ENCODE data around the gene ITGA11. TPM values are rescaled to one million over a fixed set of nuclear protein-coding genes. Genes with fewer than 3 reads are reported as not detected.

ITGA11 gene
- total RNA-seq, 1 donor from 2014 or later, result 193 TPM

GRCh38 chr15:68441045-68441743 lies 9.2 kb upstream of the ITGA11 start:
- Histone ChIP-seq H4K20me1 (ENCODE audit: insufficient read depth, low read length) (no peaks in the 10 kb centered on the region), H3K79me2 (ENCODE audit: insufficient read depth, low read length) (no peaks in the 10 kb centered on the region), H3K4me3 (ENCODE audit: insufficient read depth, low read depth, low read length) (no peak overlapping the region), H3K27me3 (ENCODE audit: insufficient read depth, low read length) (peaks cover 18% of the 10 kb centered on the region), H3K4me1 (ENCODE audit: insufficient read depth, low read length) (peaks cover 7% of the 10 kb centered on the region), H3K36me3 (ENCODE audit: insufficient read depth, low read length) (no peaks in the 10 kb centered on the region), H2AFZ (ENCODE audit: low read depth, low read length) (no peak overlapping the region), H3K4me2 (ENCODE audit: low read length) (no peak overlapping the region), H3K9me3 (ENCODE audit: insufficient read depth, low read depth, low read length) (peaks cover 5% of the 10 kb centered on the region), H3K9ac (ENCODE audit: low read length) (no peak overlapping the region), H3K27ac (ENCODE audit: low read depth, low read length) (no peak overlapping the region)
- Mint-ChIP-seq H3K9me3 (ENCODE audit: unreplicated experiment) (no peaks in the 10 kb centered on the region), H3K4me1 (ENCODE audit: low read depth, unreplicated experiment) (peaks cover 24% of the 10 kb centered on the region), H3K27ac (ENCODE audit: unreplicated experiment) (no peak overlapping the region), H3K36me3 (ENCODE audit: low read depth, unreplicated experiment) (no peaks in the 10 kb centered on the region), H3K4me3 (ENCODE audit: unreplicated experiment) (no peak overlapping the region), H3K27me3 (ENCODE audit: low read depth, unreplicated experiment) (peaks cover 18% of the 10 kb centered on the region)
- no peak for FAIRE-seq
- DNase-seq (ENCODE audit: low read depth), result peak; percentile 47
- TF ChIP-seq EZH2 (IDR thresholded peaks at IDR 0.05; ENCODE audit: insufficient read depth, low read length) (no peak), CTCF (IDR thresholded peaks at IDR 0.05; ENCODE audit: insufficient read depth, low read depth, low read length) (no peak)

- Mint-ChIP-seq H3K27ac (ENCODE audit: unreplicated experiment) (no peak overlapping the region), H3K27me3 (ENCODE audit: low read depth, unreplicated experiment) (peaks cover 24% of the 10 kb centered on the region), H3K4me3 (ENCODE audit: unreplicated experiment) (no peak overlapping the region), H3K36me3 (ENCODE audit: low read depth, unreplicated experiment) (no peaks in the 10 kb centered on the region), H3K4me1 (ENCODE audit: low read depth, unreplicated experiment) (peaks cover 24% of the 10 kb centered on the region), H3K9me3 (ENCODE audit: unreplicated experiment) (no peaks in the 10 kb centered on the region)
- no peak overlapping the region for H2AFZ ChIP-seq (ENCODE audit: low read depth, low read length)
- no peak overlapping the region for H3K4me3 ChIP-seq (ENCODE audit: insufficient read depth, low read depth, low read length)
- peaks cover 20% of the 10 kb centered on the region for H3K27me3 ChIP-seq (ENCODE audit: insufficient read depth, low read length)
- TF ChIP-seq EZH2 (IDR thresholded peaks at IDR 0.05; ENCODE audit: insufficient read depth, low read length), result no peak
- TF ChIP-seq CTCF (IDR thresholded peaks at IDR 0.05; ENCODE audit: insufficient read depth, low read depth, low read length), result no peak
- no peak for DNase-seq (ENCODE audit: low read depth)
- H4K20me1 ChIP-seq (ENCODE audit: insufficient read depth, low read length), result no peaks in the 10 kb centered on the region
- H3K9me3 ChIP-seq (ENCODE audit: insufficient read depth, low read depth, low read length), result peaks cover 5% of the 10 kb centered on the region
- H3K4me2 ChIP-seq (ENCODE audit: low read length), result no peak overlapping the region
- no peak overlapping the region for H3K9ac ChIP-seq (ENCODE audit: low read length)
- no peak overlapping the region for H3K27ac ChIP-seq (ENCODE audit: low read depth, low read length)
- H3K36me3 ChIP-seq (ENCODE audit: insufficient read depth, low read length), result no peaks in the 10 kb centered on the region
- peaks cover 7% of the 10 kb centered on the region for H3K4me1 ChIP-seq (ENCODE audit: insufficient read depth, low read length)
- no peaks in the 10 kb centered on the region for H3K79me2 ChIP-seq (ENCODE audit: insufficient read depth, low read length)
- no peak for FAIRE-seq
Measured at GRCh38 chr15:68440136-68440535, 8.2 kb upstream of the ITGA11 start.

GRCh38 chr15:68439506-68439905 lies 7.5 kb upstream of the ITGA11 start:
- H3K4me3 Mint-ChIP-seq (ENCODE audit: unreplicated experiment), result no peak overlapping the region
- Histone ChIP-seq H3K4me3 (ENCODE audit: insufficient read depth, low read depth, low read length) (no peak overlapping the region), H3K79me2 (ENCODE audit: insufficient read depth, low read length) (no peaks in the 10 kb centered on the region), H3K9me3 (ENCODE audit: insufficient read depth, low read depth, low read length) (peaks cover 5% of the 10 kb centered on the region), H3K27ac (ENCODE audit: low read depth, low read length) (no peak overlapping the region), H3K4me1 (ENCODE audit: insufficient read depth, low read length) (peaks cover 7% of the 10 kb centered on the region), H3K36me3 (ENCODE audit: insufficient read depth, low read length) (no peaks in the 10 kb centered on the region), H3K27me3 (ENCODE audit: insufficient read depth, low read length) (peaks cover 20% of the 10 kb centered on the region), H2AFZ (ENCODE audit: low read depth, low read length) (no peak overlapping the region), H3K9ac (ENCODE audit: low read length) (no peak overlapping the region), H4K20me1 (ENCODE audit: insufficient read depth, low read length) (no peaks in the 10 kb centered on the region), H3K4me2 (ENCODE audit: low read length) (no peak overlapping the region)
- TF ChIP-seq EZH2 (IDR thresholded peaks at IDR 0.05; ENCODE audit: insufficient read depth, low read length), result no peak
- TF ChIP-seq CTCF (IDR thresholded peaks at IDR 0.05; ENCODE audit: insufficient read depth, low read depth, low read length), result no peak
- H3K36me3 Mint-ChIP-seq (ENCODE audit: low read depth, unreplicated experiment), result no peaks in the 10 kb centered on the region
- peaks cover 24% of the 10 kb centered on the region for H3K4me1 Mint-ChIP-seq (ENCODE audit: low read depth, unreplicated experiment)
- FAIRE-seq (no peak), DNase-seq (ENCODE audit: low read depth) (no peak)
- H3K27ac Mint-ChIP-seq (ENCODE audit: unreplicated experiment), result no peak overlapping the region
- no peaks in the 10 kb centered on the region for H3K9me3 Mint-ChIP-seq (ENCODE audit: unreplicated experiment)
- peaks cover 27% of the 10 kb centered on the region for H3K27me3 Mint-ChIP-seq (ENCODE audit: low read depth, unreplicated experiment)
